Uterus (tissue), 2 donors: ENCODE results near the gene COL8A1.

Experiments used
- CTCF ChIP-seq, 4 experiments: fragments of 200-600 bp in 2 of 4; fragments of 450-650 bp in 2 of 4; sonication (generic) in 2 of 4; IDR thresholded peaks; one replicate each; pipeline ENCODE4 v1.5.1; 2016 to 2019; ENCODE audit warnings: antibody characterized with exemption in 4 of 4, mild to moderate bottlenecking in 2 of 4, moderate library complexity in 1 of 4
- POLR2A ChIP-seq, 2 donors: fragments of 450-650 bp; IDR thresholded peaks; one replicate each; pipeline ENCODE4 v1.6.1; 2016; ENCODE audit warnings: antibody characterized with exemption in 2 of 2, mild to moderate bottlenecking in 1 of 2, moderate library complexity in 1 of 2

GRCh38 chr3:99823723-99824711 is 185.6 kb downstream of the COL8A1 start:
- TF ChIP-seq POLR2A (IDR thresholded peaks at IDR 0.05) (no peak), CTCF (IDR thresholded peaks at IDR 0.05) (no peak)
